ENCODE results near the gene NXNL1. TPM values are rescaled to one million over a fixed set of nuclear protein-coding genes. Genes with fewer than 3 reads are reported as not detected.

The NXNL1 gene
- total and polyA plus RNA-seq, 2 of the 8 experiments (the other 6 are each of a cell fraction or from before 2014, with no cell fraction given), result not detected

GRCh38 chr19:17479325-17479791 is 18.6 kb upstream of the NXNL1 start:
- Histone ChIP-seq H4K20me1 (replicated peaks in 1 of 2; ENCODE audit: control insufficient read depth in 1 of 2, insufficient read depth in 2 of 2, low read length in 2 of 2) (no peaks in the 10 kb centered on the region), H2AFZ (ENCODE audit: low read length) (no peak overlapping the region), H3K9ac (replicated peaks in 1 of 4; ENCODE audit: extremely low read depth in 1 of 4, low read depth in 3 of 4, low read length in 3 of 4) (no peak overlapping the region), H3K18ac (ENCODE audit: extremely low read depth, low read length) (no peak overlapping the region), H3K4ac (replicated peaks; ENCODE audit: insufficient read length, low read depth, low read length) (no peak overlapping the region), H2AK5ac (ENCODE audit: low read depth, low read length) (no peak overlapping the region), H3K4me1 (replicated peaks in 1 of 4; ENCODE audit: control insufficient read depth in 3 of 4, insufficient read depth in 4 of 4, low read length in 3 of 4) (peaks cover 0 to 6% (median 0%) of the 10 kb centered on the region in 4 experiments; a peak in 4 of 7 replicates), H2BK5ac (ENCODE audit: low read depth, low read length) (no peak overlapping the region), H3K27ac (ENCODE audit: low read depth, low read length) (no peak overlapping the region), H3K23ac (ENCODE audit: insufficient read length) (no peak overlapping the region), H3K56ac (replicated peaks; ENCODE audit: insufficient read length, low read depth, low read length) (no peak overlapping the region), H3K27me3 (replicated peaks in 1 of 4; ENCODE audit: control insufficient read depth in 3 of 4, extremely low read depth in 1 of 4, insufficient read depth in 3 of 4, low read length in 3 of 4) (no peaks in the 10 kb centered on the region), H2BK15ac (ENCODE audit: low read length) (no peak overlapping the region), H3K4me3 (ENCODE audit: extremely low read depth in 1 of 4, insufficient read depth in 2 of 4, low read depth in 3 of 4, low read length in 4 of 4) (no peak overlapping the region), H4K8ac (ENCODE audit: extremely low read depth, insufficient read depth, low read length) (no peak overlapping the region), H2BK120ac (replicated peaks; ENCODE audit: low read depth, low read length) (no peak overlapping the region), H3K14ac (ENCODE audit: insufficient read length) (no peak overlapping the region), H3K4me2 (ENCODE audit: insufficient read depth in 1 of 2, low read depth in 2 of 2, low read length in 2 of 2) (no peak overlapping the region), H4K91ac (replicated peaks; ENCODE audit: insufficient read length, low read length) (no peak overlapping the region), H2BK12ac (ENCODE audit: low read depth, low read length) (no peak overlapping the region), H3K79me2 (ENCODE audit: control insufficient read depth in 1 of 2, insufficient read depth in 2 of 2, low read length in 2 of 2) (no peaks in the 10 kb centered on the region; a peak in 1 of 4 replicates), H3K36me3 (ENCODE audit: control insufficient read depth in 2 of 4, insufficient read depth in 4 of 4, low read length in 3 of 4) (no peaks in the 10 kb centered on the region), H3K9me3 (ENCODE audit: insufficient read depth in 2 of 2, low read depth in 1 of 2, low read length in 1 of 2) (no peaks in the 10 kb centered on the region), H3K79me1 (ENCODE audit: low read depth, low read length) (no peaks in the 10 kb centered on the region; the same call in 1 of the 2 replicates), H2BK20ac (ENCODE audit: low read length) (no peak overlapping the region), H3K23me2 (ENCODE audit: low read depth, low read length) (no peaks in the 10 kb centered on the region), H4K5ac (ENCODE audit: insufficient read length, low read depth, low read length) (no peak overlapping the region)
- ChIA-PET CTCF (ENCODE audit: partially characterized antibody) (interaction anchor here (0.7 to 2.1 kb wide), 3 partner anchors 10 to 17 kb away, joined by 4 to 13 read pairs (median 6); no protein-coding TSS in a partner anchor), POLR2A (ENCODE audit: partially characterized antibody) (interaction anchor here (0.6 to 1.3 kb wide), 3 partner anchors 8 to 20 kb away, joined by 3 read pairs; no protein-coding TSS in a partner anchor)
- DNase-seq (ENCODE audit: low read depth in 1 of 2, low spot score in 2 of 2) (no peak), FAIRE-seq (no peak)
- WGBS, 2 experiments (ENCODE audit: extremely low coverage in 1 of 2, insufficient coverage in 1 of 2, insufficient read length in 1 of 2, insufficient replicate concordance in 2 of 2, low coverage in 1 of 2, low lambda C conversion rate in 2 of 2, missing lambda C conversion rate in 1 of 2), result 55% methylated on average over 6 of the region's 6 CpGs; no CpG with 5 or more reads in 1 of the 2 experiments
- no peak for TF ChIP-seq TAF1 (IDR thresholded peaks at IDR 0.05; ENCODE audit: low read depth, low read length)
- TF ChIP-seq SP1 (IDR thresholded peaks at IDR 0.05; ENCODE audit: low read depth, low read length), result no peak
- TF ChIP-seq GTF2F1 (IDR thresholded peaks at IDR 0.05; ENCODE audit: borderline replicate concordance, low read depth, low read length), result no peak
- no peak for TF ChIP-seq KDM5A (IDR thresholded peaks at IDR 0.05; ENCODE audit: low read length)
- TF ChIP-seq NRF1 (IDR thresholded peaks at IDR 0.05; ENCODE audit: low read depth, low read length), result no peak

Measured in H1 (cell line).